GM13976 (cell line): ENCODE results near the gene CFAP97.
"Not testable (repeated sequence)": the region's sequence is repeated elsewhere in the genome, so short reads cannot be mapped to it uniquely, and the experiment has no call there.

Experiments
- DNase-seq: peaks from one replicate; pipeline ENCODE4 v3.0.0; 2012; ENCODE audit warnings: low spot score
- in situ Hi-C: fragments of 300-500 bp; cut with MboI; formaldehyde crosslinking; loops from one replicate; pipeline ENCODE4 v1.12.0; 2022; ENCODE audit warnings: low sequenced_read_pairs, mixed read lengths, inconsistent platforms; ENCODE audit not compliant: unreplicated experiment
- TF ChIP-seq, protein P1 (sequence below): IDR thresholded peaks from 2 replicates; pipeline ENCODE4 v1.5.1; 2012; ENCODE audit warnings: borderline replicate concordance, mild to moderate bottlenecking; ENCODE audit not compliant: insufficient read depth; ENCODE audit errors: extremely low read depth, missing control alignments, control extremely low read depth

Gene CFAP97

GRCh38 chr4:185215261-185215660 is 11.5 kb upstream of the CFAP97 start:
- DNase-seq = no peak
- TF ChIP-seq, protein P1, sequence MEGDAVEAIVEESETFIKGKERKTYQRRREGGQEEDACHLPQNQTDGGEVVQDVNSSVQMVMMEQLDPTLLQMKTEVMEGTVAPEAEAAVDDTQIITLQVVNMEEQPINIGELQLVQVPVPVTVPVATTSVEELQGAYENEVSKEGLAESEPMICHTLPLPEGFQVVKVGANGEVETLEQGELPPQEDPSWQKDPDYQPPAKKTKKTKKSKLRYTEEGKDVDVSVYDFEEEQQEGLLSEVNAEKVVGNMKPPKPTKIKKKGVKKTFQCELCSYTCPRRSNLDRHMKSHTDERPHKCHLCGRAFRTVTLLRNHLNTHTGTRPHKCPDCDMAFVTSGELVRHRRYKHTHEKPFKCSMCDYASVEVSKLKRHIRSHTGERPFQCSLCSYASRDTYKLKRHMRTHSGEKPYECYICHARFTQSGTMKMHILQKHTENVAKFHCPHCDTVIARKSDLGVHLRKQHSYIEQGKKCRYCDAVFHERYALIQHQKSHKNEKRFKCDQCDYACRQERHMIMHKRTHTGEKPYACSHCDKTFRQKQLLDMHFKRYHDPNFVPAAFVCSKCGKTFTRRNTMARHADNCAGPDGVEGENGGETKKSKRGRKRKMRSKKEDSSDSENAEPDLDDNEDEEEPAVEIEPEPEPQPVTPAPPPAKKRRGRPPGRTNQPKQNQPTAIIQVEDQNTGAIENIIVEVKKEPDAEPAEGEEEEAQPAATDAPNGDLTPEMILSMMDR = no peak
- in situ Hi-C loops = no loop called here

DNA sequence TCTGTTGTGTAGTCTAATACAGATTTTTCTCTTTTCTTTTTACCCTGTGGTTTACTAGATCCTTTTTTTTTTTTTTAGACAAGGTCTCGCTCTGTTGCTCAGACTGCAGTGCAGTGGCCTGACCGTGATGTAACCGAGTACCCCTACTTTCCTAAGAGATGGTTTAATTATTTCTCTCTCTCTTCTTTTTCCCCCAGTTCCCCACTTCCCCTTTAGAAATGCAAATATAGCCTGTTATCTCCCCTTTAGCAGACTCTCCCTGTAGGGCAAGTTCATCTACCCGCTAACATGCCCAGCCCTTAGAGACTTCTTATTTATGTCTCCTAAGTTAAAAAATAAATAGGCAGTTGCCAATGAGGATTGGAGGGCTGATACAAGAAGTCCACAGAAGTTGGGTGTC is 10.1 kb upstream of the CFAP97 start:
- TF ChIP-seq, protein P1 = no peak
- peak; percentile 77 for DNase-seq
- in situ Hi-C loops = no loop called here

GRCh38 chr4:185212581-185212980 is 8.8 kb upstream of the CFAP97 start:
- TF ChIP-seq, protein P1 = no peak
- in situ Hi-C loops = no loop called here
- no peak for DNase-seq

- no peak for DNase-seq
- in situ Hi-C loops = no loop called here
Observed at GRCh38 chr4:185211641-185212040, 7.8 kb upstream of the CFAP97 start.

DNA sequence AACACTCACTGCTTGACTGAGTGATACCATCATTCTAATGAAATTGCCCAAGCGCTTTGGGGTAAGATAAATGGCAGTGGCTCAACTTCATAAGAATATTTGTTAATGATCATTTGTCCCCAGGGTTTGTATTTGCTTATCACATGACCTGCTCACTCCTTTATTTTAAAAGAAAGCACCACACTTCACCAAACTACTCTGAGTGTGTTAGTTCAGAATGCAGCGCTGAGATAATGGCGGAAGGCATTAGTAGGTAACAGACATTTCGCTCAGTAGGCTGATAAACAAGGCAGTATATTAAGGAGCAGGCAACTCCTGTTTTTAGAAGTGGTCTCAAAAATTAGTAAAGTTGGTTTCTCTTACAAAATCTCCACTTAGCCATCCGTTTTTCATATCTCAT is 7.2 kb upstream of the CFAP97 start:
- in situ Hi-C loops = no loop called here
- no peak for DNase-seq
- TF ChIP-seq, protein P1 = no peak

More at GRCh38 chr4:185211641-185212040, 7.8 kb upstream of the CFAP97 start:
- TF ChIP-seq, protein P1 = no peak

- DNase-seq = no peak
Observed at GRCh38 chr4:185210102-185210981, 6.5 kb upstream of the CFAP97 start.

GRCh38 chr4:185209852-185210101 is 6.0 kb upstream of the CFAP97 start:
- in situ Hi-C loops = loop anchor here (10.0 kb wide), 1 partner anchor 95 kb away; no protein-coding TSS in a partner anchor
- not testable (repeated sequence) for DNase-seq

More at GRCh38 chr4:185210102-185210981, 6.5 kb upstream of the CFAP97 start:
- TF ChIP-seq, protein P1 = no peak
- in situ Hi-C loops = no loop called here
